ENCODE measurements around the gene IGSF9B.
A peak's percentile ranks its signal among the peaks of the same experiment; 100 is the strongest.

IGSF9B gene

GRCh38 chr11:133936136-133936535, 20.6 kb downstream of the IGSF9B start:
- DNase-seq, result no peak

GRCh38 chr11:133935551-133935910, 21.2 kb downstream of the IGSF9B start:
- DNase-seq, result no peak

- DNase-seq, result no peak
Measured at GRCh38 chr11:133934599-133935550, 21.9 kb downstream of the IGSF9B start.

DNA sequence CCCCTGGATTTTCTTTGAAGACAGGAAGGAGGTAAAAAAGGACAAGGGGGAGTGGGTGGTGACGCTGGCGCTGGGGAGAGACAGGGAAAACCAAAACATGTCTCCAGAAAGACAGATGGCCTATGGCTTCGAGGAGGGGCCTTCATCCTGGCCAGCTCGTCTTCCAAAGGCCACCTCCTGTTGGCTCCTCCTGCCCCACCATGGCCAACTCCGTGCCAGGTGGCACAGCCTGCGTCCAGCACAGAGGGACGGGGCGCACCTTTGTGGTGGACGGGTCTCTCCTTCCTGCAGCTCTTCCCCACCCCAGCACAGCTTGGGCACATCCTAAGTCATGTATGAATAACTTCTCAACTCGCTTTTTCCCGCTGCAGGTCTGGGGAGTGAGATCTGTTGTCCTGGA, 22.7 kb downstream of the IGSF9B start:
- DNase-seq, result no peak

- no peak for DNase-seq
Measured at GRCh38 chr11:133931449-133932060, 25.2 kb downstream of the IGSF9B start.

DNA sequence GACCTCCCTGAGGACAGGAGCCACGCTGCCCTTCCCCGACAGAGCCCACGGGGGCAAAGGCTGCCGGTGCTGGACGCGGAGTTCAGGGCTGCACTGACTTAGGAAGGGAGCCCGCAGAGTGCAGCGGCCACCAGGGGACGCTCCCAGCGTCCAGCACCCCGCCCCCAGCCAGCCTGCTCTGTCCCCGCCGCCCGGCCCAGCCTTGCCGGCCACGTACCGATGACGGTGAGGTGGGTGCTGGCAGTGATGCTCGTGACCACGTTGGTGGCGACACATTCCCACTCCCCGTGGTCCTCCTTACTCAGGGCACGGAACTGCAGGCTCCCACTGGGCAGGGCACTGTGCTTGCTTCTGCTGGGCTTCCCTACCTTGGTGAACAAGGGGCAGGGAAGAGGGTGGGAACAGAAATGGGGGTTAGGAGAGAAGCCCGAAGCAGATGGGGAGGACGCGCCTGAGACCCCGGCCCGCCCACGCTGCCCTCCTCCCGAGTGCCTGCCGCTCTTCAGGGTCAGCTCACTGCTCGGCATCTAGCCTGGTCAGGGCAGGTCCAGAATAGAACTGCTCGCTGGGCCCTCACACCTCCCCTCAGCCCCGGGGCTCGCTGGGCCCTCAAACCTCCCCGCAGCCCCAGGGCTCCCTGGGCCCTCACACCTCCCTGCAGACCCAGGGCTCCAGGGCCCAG, 25.9 kb downstream of the IGSF9B start:
- DNase-seq, result no peak

DNA sequence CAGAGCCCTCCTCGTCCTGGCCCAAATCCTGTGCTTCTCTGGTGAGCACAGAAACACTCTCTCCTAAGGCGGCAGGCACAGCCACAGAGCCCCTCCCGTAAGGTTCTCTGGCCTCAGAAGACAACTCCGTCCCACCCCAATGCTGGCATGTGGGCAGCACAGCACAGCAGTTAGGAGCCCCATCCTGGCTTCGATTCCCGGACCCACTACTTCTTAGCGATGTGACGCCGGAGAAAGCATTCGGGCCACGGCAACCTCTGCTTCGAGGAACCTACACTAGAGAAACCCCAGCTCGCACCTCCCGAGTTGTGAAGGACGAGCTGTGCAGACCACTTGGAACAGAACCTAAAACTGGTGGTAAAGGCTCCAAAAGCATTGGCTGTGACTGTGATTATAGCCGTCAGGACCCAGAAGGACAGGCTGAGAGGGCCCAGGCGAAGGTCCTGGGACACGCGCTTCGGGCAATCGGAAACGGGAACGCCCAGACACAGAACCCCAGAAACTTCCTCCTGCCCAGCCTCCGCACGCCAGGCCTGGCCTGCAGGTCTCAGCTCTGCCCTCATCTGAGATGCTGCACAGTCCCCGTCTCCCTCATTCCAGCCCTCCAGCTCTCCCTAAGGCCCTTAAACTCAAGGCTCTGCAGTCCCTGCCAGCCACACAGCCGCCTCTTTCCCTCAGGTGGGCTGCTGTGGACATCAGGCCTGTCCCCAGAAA, 26.6 kb downstream of the IGSF9B start:
- no peak for DNase-seq

DNA sequence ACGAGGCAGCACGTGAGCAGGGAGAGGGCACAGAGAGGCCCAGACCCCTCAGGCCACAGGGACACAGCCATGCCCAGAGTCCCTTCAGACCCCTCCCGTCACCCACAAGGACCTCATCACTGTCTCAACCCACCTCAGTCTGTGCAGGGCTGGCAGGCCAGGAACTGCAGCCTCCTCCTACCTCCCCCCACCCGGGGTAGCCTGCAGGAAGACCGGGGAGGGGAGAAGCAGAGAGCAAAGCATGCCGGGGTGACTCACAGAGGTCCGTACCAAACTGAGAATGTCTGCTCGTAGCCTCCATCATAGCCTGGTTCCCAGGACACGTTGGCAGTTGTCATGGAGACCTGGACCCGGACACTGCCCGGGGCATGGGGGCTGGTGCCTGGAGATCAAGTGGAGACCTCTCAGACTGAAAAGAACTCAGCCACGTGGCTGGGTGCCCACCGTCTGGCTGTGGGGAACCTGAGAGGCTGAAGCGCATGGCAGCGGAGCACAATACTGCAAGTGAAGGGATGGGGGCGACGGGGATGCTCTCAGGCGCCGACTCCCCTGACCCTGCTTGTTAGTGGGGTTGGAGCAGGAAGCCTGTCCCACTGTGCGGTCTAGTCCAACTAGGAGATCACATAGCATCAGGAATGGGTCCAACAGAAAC, 27.2 kb downstream of the IGSF9B start:
- no peak for DNase-seq

GRCh38 chr11:133928628-133929059, 28.1 kb downstream of the IGSF9B start:
- DNase-seq, result peak; percentile 46

- DNase-seq, result peak; percentile 71
Measured at GRCh38 chr11:133927690-133928627, 28.8 kb downstream of the IGSF9B start.

DNA sequence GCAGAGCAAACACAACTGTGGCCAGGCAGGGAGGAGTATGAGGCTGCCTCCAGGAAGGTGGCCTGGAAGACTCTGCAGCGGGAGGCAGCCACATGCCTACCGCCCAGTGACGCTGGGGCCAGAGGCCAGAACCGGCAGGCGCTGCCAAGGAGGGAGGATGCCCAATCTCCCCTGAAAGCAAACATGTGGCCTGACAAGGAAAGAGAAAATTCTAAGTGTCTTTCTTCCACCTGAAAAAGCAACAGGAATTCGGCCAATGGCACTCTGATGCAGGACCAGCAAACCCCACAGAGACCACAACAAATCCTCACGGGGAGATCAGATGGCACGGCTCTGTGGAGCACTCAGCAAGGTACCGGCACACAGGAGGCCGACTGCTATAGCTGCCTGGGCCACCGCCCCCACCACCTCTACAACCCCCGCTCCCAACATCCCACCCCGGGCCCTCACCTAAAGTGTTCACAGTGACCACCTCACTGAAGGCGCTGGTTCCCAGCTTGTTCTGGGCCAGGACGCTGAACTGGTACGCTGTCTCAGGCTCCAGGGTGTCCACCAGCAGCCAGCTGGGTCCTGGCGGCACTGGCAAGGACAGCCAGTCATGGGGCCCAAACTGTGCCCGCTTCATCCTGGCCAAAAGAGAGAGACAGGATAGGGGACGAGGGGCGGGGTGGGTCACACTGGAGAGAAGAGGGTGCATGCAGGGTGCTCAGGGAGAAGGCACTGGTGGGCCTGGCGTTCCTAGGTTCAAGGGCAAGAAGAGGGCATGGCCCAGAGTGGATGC, 30.1 kb downstream of the IGSF9B start:
- no peak for DNase-seq

DNA sequence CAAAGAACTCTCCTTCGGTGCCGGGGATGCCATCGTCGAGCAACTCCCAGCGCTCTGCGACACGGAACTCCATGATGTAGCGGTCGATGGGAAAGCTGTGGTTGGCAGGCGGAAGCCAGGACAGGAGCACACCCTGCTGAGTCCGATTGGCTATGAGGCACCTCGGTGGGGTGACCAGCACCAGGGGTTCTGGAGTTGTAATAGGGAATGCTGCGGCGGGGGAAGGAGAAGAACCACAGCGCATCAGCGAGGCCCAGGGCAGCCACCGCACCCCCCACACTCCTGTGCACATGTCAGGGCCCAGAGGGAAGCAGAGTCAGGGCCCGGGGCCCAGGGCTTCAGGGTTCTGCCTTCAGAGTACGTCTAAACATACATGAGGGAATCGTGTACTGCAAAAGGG, 31.0 kb downstream of the IGSF9B start:
- no peak for DNase-seq

GRCh38 chr11:133924661-133925060, 32.1 kb downstream of the IGSF9B start:
- DNase-seq, result no peak

DNA sequence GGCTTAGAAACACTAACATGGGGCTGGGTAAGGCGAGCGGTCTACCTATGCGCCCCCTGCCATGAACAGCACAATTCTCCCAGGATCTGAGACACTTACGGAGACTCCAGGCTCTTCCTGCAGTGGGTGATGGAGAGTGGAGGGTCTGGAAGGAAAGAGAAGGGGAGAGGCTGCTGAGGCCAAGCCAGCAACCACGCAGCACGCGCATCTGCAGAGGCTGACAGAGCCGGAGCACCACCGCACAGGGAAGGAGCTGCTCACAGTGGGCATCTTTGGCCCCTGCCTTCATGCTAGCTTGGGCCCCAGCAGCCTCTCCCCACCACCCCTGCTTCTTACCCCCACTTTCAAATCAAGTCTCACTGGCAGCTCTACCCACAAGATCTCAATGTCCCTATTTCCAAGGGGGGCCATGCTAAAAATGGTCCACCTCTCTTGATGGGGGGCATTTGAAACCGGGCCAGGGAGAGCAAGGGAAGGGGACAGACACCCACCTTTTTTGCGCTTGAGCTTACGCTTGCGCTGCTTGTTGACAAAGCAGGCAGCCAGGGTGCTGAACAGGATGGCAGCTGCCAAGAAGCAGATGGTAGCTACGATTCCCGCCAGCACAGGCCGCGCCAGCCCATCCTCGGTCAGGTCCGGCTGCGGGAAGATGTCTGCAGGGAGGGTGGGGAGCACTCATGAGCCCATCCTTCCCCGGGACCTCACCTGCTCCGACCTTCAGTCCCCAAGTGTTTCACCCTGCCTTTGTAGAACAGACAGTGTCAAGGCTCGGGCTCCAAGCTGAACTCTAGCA, 34.5 kb downstream of the IGSF9B start:
- DNase-seq, result no peak

DNA sequence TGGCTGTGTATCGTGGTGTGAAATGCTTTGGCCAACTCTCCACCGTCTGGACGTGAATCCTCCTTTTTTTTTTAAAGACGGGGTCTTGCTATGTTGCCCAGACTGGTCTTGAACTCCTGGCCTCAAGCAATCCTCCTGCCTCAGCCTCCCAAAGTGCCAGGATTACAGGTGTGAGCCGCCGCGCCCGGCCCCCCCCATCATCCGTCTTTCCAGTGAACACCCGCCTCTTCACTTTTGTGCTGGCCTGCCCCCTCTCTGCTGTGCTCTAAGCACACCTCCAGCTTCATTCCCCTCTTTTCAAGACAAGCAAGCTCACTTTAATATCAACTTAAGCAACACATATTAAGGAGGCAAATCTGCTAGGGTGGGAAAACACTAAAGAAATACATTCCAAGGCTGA, 35.3 kb downstream of the IGSF9B start:
- no peak for DNase-seq

DNA sequence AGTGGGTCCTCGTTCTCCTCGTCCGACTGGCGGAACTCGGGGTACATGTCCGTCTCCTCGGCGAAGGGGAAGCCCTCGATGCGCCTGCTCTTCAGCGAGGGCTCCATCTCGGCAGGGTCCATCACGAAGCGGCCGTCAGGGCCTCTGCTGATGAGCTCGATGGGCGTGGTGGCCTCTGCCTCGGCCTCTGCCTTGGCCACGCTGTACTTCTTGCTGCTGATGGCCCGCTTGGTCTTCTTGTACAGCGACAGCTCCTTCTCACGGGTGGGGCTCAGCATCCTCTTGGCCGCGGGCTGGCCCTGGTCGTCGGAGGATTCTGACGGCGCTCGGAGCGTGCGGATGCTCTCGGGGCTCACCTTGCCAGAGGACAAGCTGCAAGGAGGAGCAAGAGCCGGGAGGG, 35.7 kb downstream of the IGSF9B start:
- DNase-seq, result no peak

DNA sequence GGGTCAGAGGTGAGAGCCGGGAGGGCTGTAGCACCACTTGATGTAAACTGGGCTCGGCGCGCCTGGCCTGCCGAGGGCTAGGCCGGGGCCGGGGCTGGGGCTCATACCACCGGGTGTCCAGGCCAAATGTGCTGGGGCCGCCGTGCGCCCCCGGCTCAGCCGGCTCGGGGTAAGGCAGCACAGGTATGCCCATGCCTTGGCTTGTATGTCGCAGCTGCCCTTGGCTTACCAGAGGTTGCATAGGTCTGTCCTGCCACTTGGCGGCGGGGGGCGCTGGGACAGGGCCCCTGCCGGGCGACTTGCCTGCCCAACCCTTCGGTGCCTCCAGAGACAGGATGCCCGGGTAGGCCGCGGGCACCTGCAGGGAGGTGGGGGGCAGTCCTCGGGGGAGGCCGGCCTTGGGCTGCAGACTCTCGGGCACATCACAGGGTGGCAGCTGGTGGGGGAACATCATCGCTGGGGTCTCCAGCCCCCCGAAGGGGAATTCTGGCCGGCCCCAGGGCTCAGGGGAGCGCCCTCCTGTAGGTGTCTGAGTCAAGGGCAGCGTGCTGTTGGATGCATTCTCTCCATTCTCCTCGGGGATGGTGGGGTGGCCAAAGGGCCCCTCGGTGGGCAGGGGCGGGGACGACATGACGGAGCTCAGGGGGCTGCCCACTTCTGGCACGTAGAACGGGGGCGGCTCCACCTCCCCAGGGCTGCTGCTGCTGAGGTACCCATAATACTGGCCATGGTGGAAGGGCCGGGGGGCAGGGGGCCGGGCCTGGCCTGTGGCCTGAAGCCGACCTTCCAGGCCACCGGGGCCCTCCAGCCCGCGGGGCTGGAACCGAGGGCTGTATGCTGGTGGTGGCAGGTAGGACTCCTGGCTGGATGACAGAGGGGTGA, 36.4 kb downstream of the IGSF9B start:
- no peak for DNase-seq

DNA sequence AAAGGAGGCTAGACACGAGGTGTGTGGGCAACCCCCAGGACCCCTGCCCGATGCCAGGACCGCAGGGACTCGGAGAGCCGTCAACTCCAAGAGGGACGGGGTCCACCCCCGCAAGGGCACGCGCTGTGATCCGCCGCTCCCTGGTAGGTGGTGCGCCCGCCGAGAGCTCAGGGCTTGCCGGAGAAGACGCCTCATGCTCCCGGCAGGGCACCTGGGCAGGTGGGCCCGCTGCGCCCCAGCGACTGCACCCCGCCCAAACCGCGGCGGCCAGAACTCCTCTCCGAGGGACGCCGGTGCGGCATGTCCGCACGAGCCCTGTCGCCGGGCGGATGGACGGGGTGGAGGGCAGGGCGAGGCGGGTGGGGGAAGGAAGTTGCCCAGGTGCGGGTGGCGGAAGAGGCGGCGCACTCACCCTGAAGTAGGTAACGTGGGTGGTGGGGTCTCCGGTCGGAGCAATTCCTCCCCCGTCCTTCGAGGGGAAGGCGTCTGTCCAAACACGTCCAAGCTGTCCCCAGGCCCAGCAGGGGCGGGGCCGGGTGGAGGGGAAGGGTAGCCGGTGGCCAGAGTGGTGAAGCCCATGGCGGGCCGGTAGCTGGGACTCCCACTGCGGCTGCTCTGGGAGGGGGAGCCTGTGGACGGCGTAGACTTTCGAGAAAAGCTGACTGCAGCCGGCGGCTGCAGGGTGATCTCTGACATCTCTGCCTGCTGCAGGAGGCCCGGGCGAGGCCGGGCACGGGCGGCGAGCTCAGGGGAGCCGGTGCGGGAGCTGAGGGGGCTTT, 37.2 kb downstream of the IGSF9B start:
- no peak for DNase-seq

Data from activated naive CD4-positive, alpha-beta T cell treated with anti-CD3 and anti-CD28 coated beads, Interleukin-2, amount 50 U/mL, for 16 hours (primary cell).